IPS DF 4.7 (cell line): Measurements from ENCODE around the gene CSDE1.

Experiments used
- DNase-seq: peaks from one replicate; pipeline ENCODE4 v3.0.0-alpha.2; 2013; ENCODE audit warnings: low spot score; ENCODE audit errors: extremely low read depth

The CSDE1 gene

DNA sequence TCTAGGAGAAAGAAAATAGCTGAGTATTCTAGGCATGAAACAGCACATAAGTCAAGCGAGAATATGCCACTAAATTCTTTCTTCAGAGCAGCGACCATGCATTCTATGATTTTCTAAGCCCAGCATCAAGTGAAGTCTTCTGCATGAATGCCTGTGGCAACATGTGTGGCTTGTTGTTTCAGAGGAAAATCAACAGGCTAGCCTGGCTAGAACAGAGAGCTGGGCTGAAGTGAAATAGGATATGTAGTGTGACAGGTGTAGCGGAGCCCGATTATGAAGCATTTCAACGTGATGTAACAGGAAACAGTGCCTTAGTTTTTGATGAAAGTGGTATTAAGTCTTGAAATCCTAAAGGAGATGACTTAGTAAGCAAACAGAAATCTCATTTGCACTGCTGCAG is 7.0 kb downstream of the CSDE1 start:
- DNase-seq = no peak

- DNase-seq = no peak
Measured at GRCh38 chr1:114749835-114750234, 7.9 kb downstream of the CSDE1 start.

DNA sequence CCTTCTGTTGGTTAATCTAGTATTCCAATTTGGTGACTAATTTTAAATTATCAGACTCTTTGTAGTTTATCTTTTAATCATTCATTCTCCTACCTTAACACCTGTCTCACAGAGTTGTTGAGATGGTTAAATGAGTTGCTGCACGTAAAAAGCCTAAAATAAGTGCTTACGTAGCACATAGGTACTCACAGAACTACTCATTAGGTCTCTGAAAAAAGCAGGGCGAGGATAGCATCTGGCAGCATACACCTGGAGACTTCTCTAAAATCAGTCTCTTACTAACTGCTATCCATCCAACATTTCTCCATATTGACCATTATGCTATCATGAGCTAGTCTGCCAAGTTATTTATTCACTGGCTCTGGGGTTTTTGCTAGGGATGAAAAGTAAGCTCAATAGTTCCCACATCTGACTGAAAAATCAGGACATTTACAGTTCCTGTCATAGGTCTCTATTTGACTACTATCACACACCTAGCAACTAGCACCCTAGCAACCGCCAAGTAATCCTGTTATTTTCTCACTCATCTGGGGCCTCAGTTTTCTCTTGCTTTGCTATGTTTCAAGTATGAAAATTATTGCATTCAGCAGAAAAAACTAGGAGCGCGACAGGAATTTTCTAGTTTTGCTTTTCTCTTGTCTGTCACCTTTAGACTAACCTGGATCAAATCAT is 11.2 kb downstream of the CSDE1 start:
- no peak for DNase-seq

DNA sequence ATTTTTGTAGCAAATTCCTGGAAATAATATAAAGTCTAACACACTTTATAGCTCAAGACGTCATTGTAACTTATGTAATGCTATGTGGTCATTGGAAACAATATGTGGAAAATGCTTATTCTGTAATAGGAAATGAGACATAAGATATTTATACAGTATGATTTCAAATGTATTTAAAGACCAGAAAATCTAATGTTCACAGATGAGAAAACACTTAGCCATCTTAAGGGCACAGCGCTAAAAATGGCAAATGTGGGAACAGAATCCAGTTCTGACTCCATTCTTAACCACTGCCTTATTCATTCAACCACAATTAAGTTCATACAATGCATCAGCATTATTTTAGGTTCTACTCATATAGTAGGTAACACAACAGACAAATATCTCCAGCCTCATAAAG is 12.5 kb downstream of the CSDE1 start:
- DNase-seq = no peak

- DNase-seq = no peak
Measured at GRCh38 chr1:114741963-114742746, 15.6 kb downstream of the CSDE1 start.

DNA sequence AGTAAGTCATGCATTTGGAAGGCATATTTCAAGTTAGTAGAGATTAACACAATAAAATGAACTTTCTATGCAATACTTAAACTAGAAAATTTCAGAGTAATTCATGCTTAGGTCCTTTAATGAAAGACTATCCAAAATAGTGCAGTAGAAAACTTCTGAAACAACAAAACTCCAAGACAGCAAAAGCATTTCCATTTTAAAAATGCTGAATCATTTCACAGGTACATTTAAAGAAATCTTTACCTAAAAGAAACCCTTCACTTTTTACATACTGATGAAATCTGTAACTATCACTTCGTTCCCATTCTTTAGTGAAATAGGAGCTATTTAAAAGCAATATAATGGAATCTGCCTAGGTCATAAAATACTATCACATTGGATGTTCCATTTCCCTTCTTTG is 17.5 kb downstream of the CSDE1 start:
- DNase-seq = no peak

- DNase-seq = no peak
Measured at GRCh38 chr1:114737314-114737849, 20.4 kb downstream of the CSDE1 start.

GRCh38 chr1:114735479-114735878 is 22.3 kb downstream of the CSDE1 start:
- no peak for DNase-seq

DNA sequence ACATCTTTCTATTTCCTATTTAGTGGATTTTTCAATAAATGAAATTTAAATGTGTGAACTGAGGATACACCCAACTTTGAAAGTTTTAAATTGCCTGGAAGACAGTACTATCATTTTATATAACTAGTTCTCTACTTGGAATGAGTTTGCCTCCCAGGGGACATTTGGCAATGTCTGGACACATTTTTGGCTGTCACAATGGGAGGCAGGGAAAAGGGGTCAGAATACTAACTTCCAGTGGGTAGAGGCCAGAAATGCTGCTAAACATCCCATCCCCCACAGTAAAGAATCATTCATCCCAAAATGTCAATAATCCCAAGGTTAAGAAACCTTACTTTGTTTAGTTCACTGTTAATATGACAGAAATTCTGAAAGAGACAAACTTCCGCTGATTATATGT is 28.0 kb downstream of the CSDE1 start:
- no peak for DNase-seq

GRCh38 chr1:114728553-114728952 is 29.2 kb downstream of the CSDE1 start:
- no peak for DNase-seq

GRCh38 chr1:114725230-114725629 is 32.6 kb downstream of the CSDE1 start:
- no peak for DNase-seq

GRCh38 chr1:114723915-114724314 is 33.9 kb downstream of the CSDE1 start:
- no peak for DNase-seq

GRCh38 chr1:114723457-114723856 is 34.3 kb downstream of the CSDE1 start:
- DNase-seq = no peak

DNA sequence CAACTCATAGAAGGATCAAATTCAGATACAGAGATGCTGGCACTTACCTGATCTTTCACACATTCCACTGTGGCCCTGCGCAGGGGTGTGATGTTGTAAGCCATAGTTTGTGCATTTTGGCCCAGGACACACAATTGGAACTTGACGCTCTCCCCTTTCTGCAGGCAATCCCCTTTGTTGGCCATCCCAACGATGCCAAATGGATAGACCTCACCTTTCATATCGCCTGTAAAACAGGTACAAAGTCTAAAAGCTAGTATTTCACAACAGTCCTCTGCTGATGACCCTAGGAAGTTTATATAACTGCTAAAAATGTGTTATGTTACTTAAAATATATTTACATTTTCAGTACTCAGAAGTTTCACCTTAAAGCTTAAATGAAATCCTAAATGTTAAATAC is 37.3 kb downstream of the CSDE1 start:
- no peak for DNase-seq

- DNase-seq = no peak
Measured at GRCh38 chr1:114719424-114719787, 38.4 kb downstream of the CSDE1 start.

GRCh38 chr1:114718661-114719423 is 38.9 kb downstream of the CSDE1 start:
- no peak for DNase-seq

GRCh38 chr1:114716304-114717170 is 41.2 kb downstream of the CSDE1 start, which contains the start of gene NRAS:
Gene NRAS (minus strand): TSS chr1:114716771. CDS start chr1:114716160, 611 bp downstream.
- peak; percentile 44 for DNase-seq

GRCh38 chr1:114715952-114716303 is 41.9 kb downstream of the CSDE1 start:
- no peak for DNase-seq

GRCh38 chr1:114712977-114713376 is 44.8 kb downstream of the CSDE1 start:
- no peak for DNase-seq

- DNase-seq = no peak
Measured at GRCh38 chr1:114710360-114710759, 47.4 kb downstream of the CSDE1 start.

- no peak for DNase-seq
Measured at GRCh38 chr1:114707604-114708003, 50.2 kb downstream of the CSDE1 start.
